Prostate gland (tissue), 2 donors: Measurements from ENCODE around the gene LPAR5.

Experiments
- CTCF ChIP-seq, 4 experiments: fragments of 200-600 bp in 2 of 4; fragments of 450-650 bp in 2 of 4; sonication (generic) in 2 of 4; IDR thresholded peaks; 1 replicate in 3 of 4; 2 replicates in 1 of 4; pipeline ENCODE4 v1.5.1; 2016 to 2019; ENCODE audit warnings: antibody characterized with exemption in 4 of 4, mild to moderate bottlenecking in 2 of 4, moderate library complexity in 2 of 4
- POLR2A ChIP-seq: fragments of 450-650 bp; IDR thresholded peaks from one replicate; pipeline ENCODE4 v1.6.1; 2016; ENCODE audit warnings: antibody characterized with exemption, mild to moderate bottlenecking

- TF ChIP-seq CTCF (IDR thresholded peaks at IDR 0.05): no peak
- TF ChIP-seq POLR2A: no peak
Measured at GRCh38 chr12:6667559-6668210, 31.9 kb upstream of the LPAR5 start.
